GM10266 (cell line): Measurements from ENCODE around the gene RAB40C.

ENCODE experiments used
- DNase-seq: peaks from one replicate; pipeline ENCODE4 v3.0.0; 2012; ENCODE audit errors: extremely low spot score
- CTCF ChIP-seq: IDR thresholded peaks from 2 replicates; pipeline ENCODE4 v1.5.1; 2012; ENCODE audit warnings: mild to moderate bottlenecking, low read depth; ENCODE audit not compliant: control insufficient read depth, insufficient read depth; ENCODE audit errors: missing control alignments

The RAB40C gene

DNA sequence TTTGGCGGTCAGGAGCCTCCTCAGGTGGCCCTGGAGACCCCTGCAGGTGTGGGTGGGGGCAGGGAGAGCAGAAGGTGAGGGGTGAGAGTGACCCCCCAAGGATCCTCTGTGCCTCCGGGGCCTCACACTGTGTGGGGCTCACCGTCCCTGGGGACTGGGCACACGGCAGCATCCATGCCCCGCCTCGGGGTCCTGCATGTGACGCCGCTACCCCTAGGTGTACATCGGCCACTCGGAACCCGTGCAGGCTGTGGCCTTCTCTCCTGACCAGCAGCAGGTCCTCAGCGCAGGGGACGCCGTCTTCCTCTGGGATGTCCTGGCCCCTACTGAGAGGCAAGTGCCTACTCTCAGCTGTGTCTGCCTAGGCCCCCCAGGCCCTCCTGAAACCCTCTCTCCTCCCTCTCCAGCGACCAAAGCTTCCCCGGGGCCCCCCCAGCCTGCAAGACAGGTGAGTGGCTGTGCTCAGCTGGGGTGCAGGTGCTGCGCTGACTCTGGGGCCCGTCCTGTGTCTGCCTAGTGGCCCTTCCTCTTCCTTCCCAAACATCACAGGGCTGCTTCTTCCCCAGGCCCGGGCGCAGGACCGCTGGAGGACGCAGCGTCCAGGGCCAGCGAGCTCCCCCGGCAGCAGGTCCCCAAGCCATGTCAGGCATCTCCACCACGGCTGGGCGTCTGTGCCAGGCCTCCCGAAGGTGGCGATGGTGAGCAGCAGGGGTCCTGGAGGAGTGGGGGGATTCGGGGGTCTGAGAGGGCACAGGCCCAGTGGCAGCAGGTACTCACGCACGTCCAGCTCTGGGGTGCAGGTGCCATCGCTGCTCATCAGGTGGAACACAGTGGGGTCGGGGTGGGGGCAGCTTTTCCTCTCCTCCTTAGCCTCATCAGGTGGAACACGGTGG, 69.1 kb downstream of the RAB40C start:
- TF ChIP-seq CTCF: no peak
- no peak for DNase-seq

DNA sequence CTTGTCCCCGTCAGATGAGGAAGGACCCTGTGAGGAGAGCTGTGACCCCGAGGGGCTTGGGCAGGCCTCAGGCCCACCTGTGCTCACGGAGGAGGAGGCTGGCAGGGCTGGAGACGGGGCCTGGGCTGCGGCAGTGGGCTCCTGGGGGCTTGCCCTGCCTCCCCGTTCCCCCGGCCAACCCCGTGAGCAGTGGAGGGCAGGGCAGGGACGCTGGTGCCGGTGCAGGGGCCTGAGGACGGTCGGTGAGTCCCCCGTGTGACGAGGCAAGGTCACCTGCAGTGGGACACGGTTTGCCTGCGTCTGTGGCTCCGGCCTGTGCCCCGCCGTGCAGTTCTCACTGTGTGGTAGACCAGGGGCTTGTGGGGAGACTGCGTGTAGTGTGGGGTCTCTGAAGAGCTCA, 69.8 kb downstream of the RAB40C start:
- DNase-seq: no peak
- no peak for TF ChIP-seq CTCF

- TF ChIP-seq CTCF: no peak
- DNase-seq: no peak
Measured at GRCh38 chr16:660132-660458, 70.2 kb downstream of the RAB40C start.

DNA sequence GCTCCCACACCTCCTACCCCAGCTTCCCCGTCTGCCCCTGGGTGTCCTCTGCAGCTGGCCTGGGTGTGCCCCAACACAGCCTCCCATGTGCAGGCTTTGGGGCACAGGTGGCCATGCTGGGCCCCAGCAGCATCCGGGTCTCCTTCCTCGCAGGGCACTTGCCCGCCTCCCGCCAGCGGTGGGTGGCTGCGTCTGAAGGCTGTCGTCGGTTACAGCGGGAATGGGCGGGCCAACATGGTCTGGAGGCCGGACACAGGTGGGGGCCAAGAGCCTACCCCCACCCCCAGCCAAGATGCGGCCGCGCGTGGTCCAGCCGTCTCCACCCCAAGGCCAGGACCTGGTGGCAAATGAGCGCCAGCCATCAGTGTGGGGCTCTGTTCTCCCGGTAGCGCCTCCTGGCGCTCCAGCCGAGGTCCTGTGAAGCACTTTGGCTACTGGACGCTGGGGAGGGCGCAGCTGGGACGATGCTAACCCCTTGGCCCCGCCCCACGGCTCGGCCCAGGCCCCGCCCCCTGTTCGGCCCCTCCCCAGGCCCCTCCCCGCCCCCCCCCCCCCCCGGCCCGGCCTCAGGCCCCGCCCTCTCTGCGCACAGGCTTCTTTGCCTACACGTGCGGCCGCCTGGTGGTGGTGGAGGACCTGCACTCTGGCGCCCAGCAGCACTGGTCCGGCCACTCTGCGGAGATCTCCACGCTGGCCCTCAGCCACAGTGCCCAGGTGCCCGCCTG, 70.8 kb downstream of the RAB40C start:
- TF ChIP-seq CTCF: peak; percentile 60
- DNase-seq: peak; percentile 99

- DNase-seq: no peak
- no peak for TF ChIP-seq CTCF
Measured at GRCh38 chr16:661184-661821, 71.4 kb downstream of the RAB40C start.

DNA sequence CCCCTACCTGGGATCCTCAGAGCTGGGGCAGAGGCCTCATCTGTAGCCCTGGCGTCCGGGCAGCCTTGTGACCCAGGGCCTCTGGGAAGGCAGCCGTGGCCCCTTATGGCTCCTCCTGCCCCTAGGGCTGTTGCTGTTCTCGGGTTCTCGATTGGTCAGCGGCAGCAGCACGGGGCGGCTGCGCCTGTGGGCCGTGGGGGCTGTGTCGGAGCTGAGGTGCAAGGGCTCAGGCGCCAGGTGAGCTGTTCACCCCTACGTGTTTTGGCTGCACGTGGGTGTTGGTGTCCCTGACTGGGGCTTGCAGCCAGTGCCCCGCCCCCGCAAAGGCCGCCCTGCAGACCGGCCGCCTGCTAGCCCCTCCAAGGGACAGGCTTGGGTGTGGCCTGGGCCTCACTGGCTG, 72.2 kb downstream of the RAB40C start:
- TF ChIP-seq CTCF: no peak
- no peak for DNase-seq

DNA sequence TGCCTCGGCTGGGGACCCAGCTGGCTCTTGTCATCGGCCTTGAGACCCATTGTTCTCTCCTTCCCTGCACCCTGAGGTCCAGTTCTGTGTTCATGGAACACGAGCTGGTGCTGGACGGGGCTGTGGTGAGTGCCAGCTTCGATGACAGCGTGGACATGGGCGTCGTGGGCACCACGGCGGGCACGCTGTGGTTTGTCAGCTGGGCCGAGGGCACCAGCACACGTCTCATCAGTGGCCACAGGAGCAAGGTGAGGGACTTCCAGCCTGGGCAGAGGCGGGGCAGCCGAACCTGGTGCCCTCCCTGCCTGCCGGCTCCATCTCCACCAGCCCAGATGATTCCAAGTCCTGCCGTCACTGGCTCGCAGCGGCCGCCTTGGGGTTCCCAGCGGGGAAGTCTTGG, 72.7 kb downstream of the RAB40C start:
- TF ChIP-seq CTCF: no peak
- no peak for DNase-seq
